ENCODE measurements around the gene TIA1. TPM values are rescaled to one million over a fixed set of nuclear protein-coding genes. Genes with fewer than 3 reads are reported as not detected.
A peak's percentile ranks its signal among the peaks of the same experiment; 100 is the strongest.
"Not testable (repeated sequence)": the region's sequence is repeated elsewhere in the genome, so short reads cannot be mapped to it uniquely, and the experiment has no call there.

TIA1 gene
- total RNA-seq, 3 donors from 2014 or later (not counting 1 experiment from before 2014, with no cell fraction given) = 76.9 to 113 (median 93.2) TPM

DNA sequence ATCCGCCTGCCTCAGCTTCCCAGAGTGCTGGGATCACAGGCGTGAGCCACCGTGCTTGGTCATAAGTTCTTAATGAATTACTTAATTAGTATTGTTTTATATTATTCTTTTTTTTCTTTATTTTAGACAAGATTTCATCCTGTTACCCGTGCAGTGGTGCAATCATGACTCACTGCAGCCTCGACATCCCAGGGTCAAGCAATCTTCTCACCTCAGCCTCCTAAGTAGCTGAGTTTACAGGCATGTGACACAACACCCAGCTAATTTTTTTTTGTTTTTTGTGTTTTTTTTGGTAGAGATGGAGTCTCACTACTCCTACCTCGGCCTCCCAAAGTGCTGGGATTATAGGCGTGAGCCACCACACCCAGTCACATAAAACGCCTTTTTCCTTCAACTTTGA, 74.9 kb downstream of the TIA1 start:
- Mint-ChIP-seq H3K27me3 (ENCODE audit: low read depth in 2 of 2) (no peaks in the 10 kb centered on the region), H3K4me3 (no peak overlapping the region), H3K9me3 (no peaks in the 10 kb centered on the region), H3K27ac (no peak overlapping the region), H3K36me3 (peaks cover 18% of the 10 kb centered on the region), H3K4me1 (no peaks in the 10 kb centered on the region)
- no peaks in the 10 kb centered on the region for H3K9me3 ChIP-seq (ENCODE audit: control insufficient read depth, insufficient read depth, low read length)
- DNase-seq (no peak), ATAC-seq (no peak)
- TF ChIP-seq CTCF (IDR thresholded peaks at IDR 0.05) = no peak
- 96% methylated on average over 6 of the region's 8 CpGs for WGBS (ENCODE audit: insufficient coverage)
- peaks cover 59% of the 10 kb centered on the region for H3K36me3 ChIP-seq (ENCODE audit: control insufficient read depth, insufficient read depth, low read length)
- H3K27me3 ChIP-seq (ENCODE audit: control insufficient read depth, insufficient read depth, low read length) = no peaks in the 10 kb centered on the region
- H3K4me1 ChIP-seq (ENCODE audit: control insufficient read depth, insufficient read depth, low read length) = no peaks in the 10 kb centered on the region
- no peak overlapping the region for H3K27ac ChIP-seq (ENCODE audit: low read length)
- intact Hi-C loops (cut with micrococcal nuclease) = no loop called here
- no peak overlapping the region for H3K4me3 ChIP-seq (ENCODE audit: low read length)

GRCh38 chr2:70169654-70170245, 78.7 kb downstream of the TIA1 start:
- H3K27ac Mint-ChIP-seq; DNase-seq; H3K27ac ChIP-seq (ENCODE audit: low read length); intact Hi-C loops (cut with micrococcal nuclease); H3K9me3 ChIP-seq (ENCODE audit: control insufficient read depth, insufficient read depth, low read length); H3K4me1 Mint-ChIP-seq; H3K36me3 Mint-ChIP-seq; H3K27me3 Mint-ChIP-seq (ENCODE audit: low read depth in 2 of 2); H3K4me3 ChIP-seq (ENCODE audit: low read length); H3K4me1 ChIP-seq (ENCODE audit: control insufficient read depth, insufficient read depth, low read length); H3K9me3 Mint-ChIP-seq; H3K27me3 ChIP-seq (ENCODE audit: control insufficient read depth, insufficient read depth, low read length); ATAC-seq; H3K4me3 Mint-ChIP-seq: not testable (repeated sequence)
- 98% methylated on average over 9 of the region's 11 CpGs for WGBS (ENCODE audit: insufficient coverage)
- H3K36me3 ChIP-seq (ENCODE audit: control insufficient read depth, insufficient read depth, low read length) = peaks cover 53% of the 10 kb centered on the region

DNA sequence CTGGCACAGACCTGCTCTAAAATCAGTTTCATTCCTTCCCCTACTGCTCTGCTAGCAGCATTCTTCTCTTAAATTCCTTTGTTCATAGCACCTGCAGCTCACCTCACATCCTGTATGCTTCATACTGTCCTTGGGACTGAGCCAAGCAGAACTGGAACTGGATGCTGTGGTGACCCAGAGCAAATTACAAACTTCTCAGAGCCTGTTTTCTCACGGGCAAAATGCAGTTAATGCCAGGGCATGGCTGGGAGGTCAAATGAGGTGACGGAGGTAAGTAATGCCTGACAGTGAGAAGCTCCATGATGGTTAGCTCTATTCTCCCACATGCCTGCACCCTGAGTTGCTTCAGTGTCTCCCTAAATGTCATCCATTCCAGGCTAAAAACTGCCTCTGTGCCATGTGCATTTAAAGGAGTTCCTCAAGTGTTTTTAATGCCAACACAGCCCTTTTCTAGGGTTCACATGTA, 87.3 kb downstream of the TIA1 start:
- ATAC-seq (no peak), DNase-seq (peak in 1 of 2 donors; percentile 30)
- Histone ChIP-seq H3K4me3 (ENCODE audit: low read length) (no peak overlapping the region), H3K4me1 (ENCODE audit: control insufficient read depth, insufficient read depth, low read length) (no peaks in the 10 kb centered on the region), H3K36me3 (ENCODE audit: control insufficient read depth, insufficient read depth, low read length) (peaks cover 39% of the 10 kb centered on the region), H3K9me3 (ENCODE audit: control insufficient read depth, insufficient read depth, low read length) (no peaks in the 10 kb centered on the region), H3K27ac (ENCODE audit: low read length) (no peak overlapping the region), H3K27me3 (ENCODE audit: control insufficient read depth, insufficient read depth, low read length) (no peaks in the 10 kb centered on the region)
- TF ChIP-seq CTCF (IDR thresholded peaks at IDR 0.05) = no peak
- H3K27ac Mint-ChIP-seq = peak overlapping the region in 1 of 2 donors; percentile 25
- H3K9me3 Mint-ChIP-seq = no peaks in the 10 kb centered on the region
- H3K4me3 Mint-ChIP-seq = no peak overlapping the region
- H3K36me3 Mint-ChIP-seq = no peaks in the 10 kb centered on the region
- H3K4me1 Mint-ChIP-seq = no peaks in the 10 kb centered on the region
- intact Hi-C loops (cut with micrococcal nuclease) = no loop called here
- H3K27me3 Mint-ChIP-seq (ENCODE audit: low read depth in 2 of 2) = no peaks in the 10 kb centered on the region
- WGBS (ENCODE audit: insufficient coverage) = 86% methylated on average over 2 of the region's 2 CpGs

DNA sequence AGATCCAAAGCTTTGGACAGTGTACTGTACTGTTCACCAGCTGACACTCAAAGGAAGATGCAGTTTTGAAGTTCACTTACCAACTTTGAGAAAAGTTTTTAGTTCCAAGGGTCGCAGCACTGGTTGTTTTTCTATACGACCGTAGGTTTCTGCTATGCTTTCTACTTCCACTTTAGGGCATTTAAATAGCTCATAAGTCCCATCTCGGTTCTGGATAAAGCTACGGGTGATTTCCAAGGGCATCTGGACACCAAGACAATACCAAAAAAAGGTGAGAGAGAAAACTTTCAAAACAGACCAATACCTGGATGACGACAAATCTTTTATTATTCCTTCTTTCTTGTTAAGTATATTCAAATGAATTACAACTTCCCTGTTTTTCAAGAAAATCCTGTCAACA, 87.9 kb downstream of the TIA1 start:
- Mint-ChIP-seq H3K27ac (peak overlapping the region in 1 of 2 donors; percentile 25), H3K4me1 (no peaks in the 10 kb centered on the region), H3K9me3 (no peaks in the 10 kb centered on the region), H3K4me3 (no peak overlapping the region), H3K27me3 (ENCODE audit: low read depth in 2 of 2) (no peaks in the 10 kb centered on the region), H3K36me3 (no peaks in the 10 kb centered on the region)
- no peak overlapping the region for H3K4me3 ChIP-seq (ENCODE audit: low read length)
- 93% methylated on average over 6 of the region's 6 CpGs for WGBS (ENCODE audit: insufficient coverage)
- no peaks in the 10 kb centered on the region for H3K9me3 ChIP-seq (ENCODE audit: control insufficient read depth, insufficient read depth, low read length)
- H3K27ac ChIP-seq (ENCODE audit: low read length) = no peak overlapping the region
- peaks cover 36% of the 10 kb centered on the region for H3K36me3 ChIP-seq (ENCODE audit: control insufficient read depth, insufficient read depth, low read length)
- H3K4me1 ChIP-seq (ENCODE audit: control insufficient read depth, insufficient read depth, low read length) = no peaks in the 10 kb centered on the region
- intact Hi-C loops (cut with micrococcal nuclease) = no loop called here
- no peaks in the 10 kb centered on the region for H3K27me3 ChIP-seq (ENCODE audit: control insufficient read depth, insufficient read depth, low read length)
- no peak for TF ChIP-seq CTCF (IDR thresholded peaks at IDR 0.05)
- no peak for ATAC-seq
- no peak for DNase-seq

Other genes starting within 250 kb of the TIA1 start
- gene PCBP1, start 161.2 kb downstream of the TIA1 start, total RNA-seq = 100 to 1,000 TPM; 329 to 358 (median 352) TPM
- gene C2orf42, start 57.6 kb downstream of the TIA1 start, total RNA-seq = 10 to 100 TPM; 22.7 to 31.5 (median 25.7) TPM
- 10 to 100 TPM in 2 of 3 donors, 1 to 10 TPM in 1; 9.5 to 15.5 (median 10.9) TPM for gene PCYOX1, start 9.5 kb upstream of the TIA1 start, total RNA-seq
- gene SNRPG, start 45.1 kb upstream of the TIA1 start, total RNA-seq = 10 to 100 TPM; 62.5 to 83.3 (median 73.0) TPM
- gene FAM136A, start 53.4 kb upstream of the TIA1 start, total RNA-seq = 10 to 100 TPM; 32.5 to 38.3 (median 36.6) TPM

Measured in natural killer cell (primary cell).